HEK293T (cell line): ENCODE data around the gene PDLIM1.

Experiments used
- CTBP1 ChIP-seq: fragments of 450-650 bp; IDR thresholded peaks from 2 replicates; pipeline ENCODE4 v1.6.1; 2016; ENCODE audit warnings: borderline replicate concordance
- FOXA1 ChIP-seq: fragments of 450-650 bp; IDR thresholded peaks from 2 replicates; pipeline ENCODE4 v1.6.1; 2016; ENCODE audit warnings: mild to moderate bottlenecking
- FOXK2 ChIP-seq: fragments of 450-650 bp; IDR thresholded peaks from 2 replicates; pipeline ENCODE4 v1.6.1; 2016; ENCODE audit warnings: mild to moderate bottlenecking
- ZNF384 ChIP-seq: fragments of 450-650 bp; IDR thresholded peaks from 2 replicates; pipeline ENCODE4 v1.6.1; 2016
- TF ChIP-seq, protein P1 (sequence below): fragments of 450-650 bp; IDR thresholded peaks from 2 replicates; pipeline ENCODE4 v1.6.1; 2016

DNA sequence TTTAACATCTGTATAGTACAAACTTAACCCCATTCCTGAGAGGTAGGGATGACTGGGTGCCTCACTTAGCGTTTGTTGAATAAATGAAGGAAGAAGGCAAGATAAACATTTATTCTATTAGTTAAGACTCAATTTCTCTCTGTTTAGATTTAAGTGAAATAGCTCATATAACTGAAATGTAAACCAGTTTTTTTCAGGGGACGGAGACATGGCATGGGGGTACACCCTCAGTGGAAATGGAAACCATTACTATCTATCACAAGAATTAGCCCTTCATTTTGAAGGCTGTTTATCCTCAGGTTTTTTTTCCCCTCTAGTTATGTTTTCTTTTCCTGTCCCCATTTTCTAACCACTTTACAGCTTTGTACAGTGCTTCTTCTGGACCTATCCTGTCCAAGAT lies 35.6 kb upstream of the PDLIM1 start:
- no peak for TF ChIP-seq ZNF384
- TF ChIP-seq, protein P1, sequence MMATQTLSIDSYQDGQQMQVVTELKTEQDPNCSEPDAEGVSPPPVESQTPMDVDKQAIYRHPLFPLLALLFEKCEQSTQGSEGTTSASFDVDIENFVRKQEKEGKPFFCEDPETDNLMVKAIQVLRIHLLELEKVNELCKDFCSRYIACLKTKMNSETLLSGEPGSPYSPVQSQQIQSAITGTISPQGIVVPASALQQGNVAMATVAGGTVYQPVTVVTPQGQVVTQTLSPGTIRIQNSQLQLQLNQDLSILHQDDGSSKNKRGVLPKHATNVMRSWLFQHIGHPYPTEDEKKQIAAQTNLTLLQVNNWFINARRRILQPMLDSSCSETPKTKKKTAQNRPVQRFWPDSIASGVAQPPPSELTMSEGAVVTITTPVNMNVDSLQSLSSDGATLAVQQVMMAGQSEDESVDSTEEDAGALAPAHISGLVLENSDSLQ, result no peak
- TF ChIP-seq FOXA1, result no peak
- TF ChIP-seq FOXK2, result no peak
- no peak for TF ChIP-seq CTBP1
